ENCODE results near the gene PIK3C2G.

- TF ChIP-seq, protein P1, sequence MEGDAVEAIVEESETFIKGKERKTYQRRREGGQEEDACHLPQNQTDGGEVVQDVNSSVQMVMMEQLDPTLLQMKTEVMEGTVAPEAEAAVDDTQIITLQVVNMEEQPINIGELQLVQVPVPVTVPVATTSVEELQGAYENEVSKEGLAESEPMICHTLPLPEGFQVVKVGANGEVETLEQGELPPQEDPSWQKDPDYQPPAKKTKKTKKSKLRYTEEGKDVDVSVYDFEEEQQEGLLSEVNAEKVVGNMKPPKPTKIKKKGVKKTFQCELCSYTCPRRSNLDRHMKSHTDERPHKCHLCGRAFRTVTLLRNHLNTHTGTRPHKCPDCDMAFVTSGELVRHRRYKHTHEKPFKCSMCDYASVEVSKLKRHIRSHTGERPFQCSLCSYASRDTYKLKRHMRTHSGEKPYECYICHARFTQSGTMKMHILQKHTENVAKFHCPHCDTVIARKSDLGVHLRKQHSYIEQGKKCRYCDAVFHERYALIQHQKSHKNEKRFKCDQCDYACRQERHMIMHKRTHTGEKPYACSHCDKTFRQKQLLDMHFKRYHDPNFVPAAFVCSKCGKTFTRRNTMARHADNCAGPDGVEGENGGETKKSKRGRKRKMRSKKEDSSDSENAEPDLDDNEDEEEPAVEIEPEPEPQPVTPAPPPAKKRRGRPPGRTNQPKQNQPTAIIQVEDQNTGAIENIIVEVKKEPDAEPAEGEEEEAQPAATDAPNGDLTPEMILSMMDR (IDR thresholded peaks at IDR 0.05) = no peak
- TF ChIP-seq POLR2A (IDR thresholded peaks at IDR 0.05) = no peak
Observed at GRCh38 chr12:18283831-18284230, 22.5 kb downstream of the PIK3C2G start.

Data from thyroid gland (tissue), 4 donors.